ENCODE data around the gene EPHA4. TPM values are rescaled to one million over a fixed set of nuclear protein-coding genes. Genes with fewer than 3 reads are reported as not detected.

Gene EPHA4
- total RNA-seq, 2 experiments from 2014 or later = 11.7 to 11.8 TPM

GRCh38 chr2:221486106-221486505 is 86.0 kb downstream of the EPHA4 start:
- Mint-ChIP-seq H3K27ac (no peak overlapping the region), H3K4me1 (no peaks in the 10 kb centered on the region), H3K9me3 (no peaks in the 10 kb centered on the region), H3K27me3 (no peaks in the 10 kb centered on the region), H3K4me3 (no peak overlapping the region), H3K36me3 (ENCODE audit: low read depth) (no peaks in the 10 kb centered on the region)
- ChIA-PET POLR2A (no interaction called here), CTCF (no interaction called here)
- DNase-seq = no peak

- no peaks in the 10 kb centered on the region for H3K9me3 Mint-ChIP-seq
- H3K4me1 Mint-ChIP-seq = no peaks in the 10 kb centered on the region
- no peak overlapping the region for H3K27ac Mint-ChIP-seq
- H3K36me3 Mint-ChIP-seq (ENCODE audit: low read depth) = no peaks in the 10 kb centered on the region
- ChIA-PET CTCF (no interaction called here), POLR2A (no interaction called here)
- DNase-seq = no peak
- no peak overlapping the region for H3K4me3 Mint-ChIP-seq
- no peaks in the 10 kb centered on the region for H3K27me3 Mint-ChIP-seq
Measured at GRCh38 chr2:221485503-221485870, 86.6 kb downstream of the EPHA4 start.

GRCh38 chr2:221484761-221485502 is 87.2 kb downstream of the EPHA4 start:
- H3K27me3 Mint-ChIP-seq = no peaks in the 10 kb centered on the region
- ChIA-PET POLR2A (no interaction called here), CTCF (interaction anchor here (1.2 kb wide), 1 partner anchor 49 kb away, joined by 3 read pairs; no protein-coding TSS in a partner anchor)
- no peak overlapping the region for H3K27ac Mint-ChIP-seq
- H3K4me3 Mint-ChIP-seq = no peak overlapping the region
- no peaks in the 10 kb centered on the region for H3K4me1 Mint-ChIP-seq
- no peaks in the 10 kb centered on the region for H3K9me3 Mint-ChIP-seq
- no peak for DNase-seq
- H3K36me3 Mint-ChIP-seq (ENCODE audit: low read depth) = no peaks in the 10 kb centered on the region

GRCh38 chr2:221482666-221483455 is 89.2 kb downstream of the EPHA4 start:
- H3K4me3 Mint-ChIP-seq = no peak overlapping the region
- POLR2A ChIA-PET = no interaction called here

GRCh38 chr2:221480821-221481220 is 91.3 kb downstream of the EPHA4 start:
- CTCF ChIA-PET = no interaction called here
- Mint-ChIP-seq H3K27ac (no peak overlapping the region), H3K4me1 (no peaks in the 10 kb centered on the region), H3K4me3 (no peak overlapping the region), H3K27me3 (no peaks in the 10 kb centered on the region), H3K36me3 (ENCODE audit: low read depth) (no peaks in the 10 kb centered on the region), H3K9me3 (no peaks in the 10 kb centered on the region)
- DNase-seq = no peak
- POLR2A ChIA-PET = no interaction called here

More at GRCh38 chr2:221482666-221483455, 89.2 kb downstream of the EPHA4 start:
- H3K27me3 Mint-ChIP-seq = no peaks in the 10 kb centered on the region
- H3K9me3 Mint-ChIP-seq = no peaks in the 10 kb centered on the region
- no peaks in the 10 kb centered on the region for H3K36me3 Mint-ChIP-seq (ENCODE audit: low read depth)
- DNase-seq = no peak
- CTCF ChIA-PET = no interaction called here
- H3K27ac Mint-ChIP-seq = no peak overlapping the region
- H3K4me1 Mint-ChIP-seq = no peaks in the 10 kb centered on the region

- ChIA-PET CTCF (no interaction called here), POLR2A (interaction anchor here (2.1 kb wide), 1 partner anchor 13 kb away, joined by 4 read pairs; no protein-coding TSS in a partner anchor)
- Mint-ChIP-seq H3K4me3 (no peak overlapping the region), H3K27me3 (no peaks in the 10 kb centered on the region), H3K4me1 (no peaks in the 10 kb centered on the region), H3K36me3 (ENCODE audit: low read depth) (no peaks in the 10 kb centered on the region), H3K9me3 (no peaks in the 10 kb centered on the region), H3K27ac (no peak overlapping the region)
- DNase-seq = no peak
Measured at GRCh38 chr2:221480163-221480562, 91.9 kb downstream of the EPHA4 start.

- H3K36me3 Mint-ChIP-seq (ENCODE audit: low read depth) = no peaks in the 10 kb centered on the region
- no peaks in the 10 kb centered on the region for H3K4me1 Mint-ChIP-seq
- no peak overlapping the region for H3K4me3 Mint-ChIP-seq
- no peak for DNase-seq
- POLR2A ChIA-PET = interaction anchor here (2.1 kb wide), 1 partner anchor 11 kb away, joined by 4 read pairs; no protein-coding TSS in a partner anchor
- H3K27me3 Mint-ChIP-seq = no peaks in the 10 kb centered on the region
- H3K27ac Mint-ChIP-seq = no peak overlapping the region
- H3K9me3 Mint-ChIP-seq = no peaks in the 10 kb centered on the region
- CTCF ChIA-PET = interaction anchor here (1.0 kb wide), 1 partner anchor 96 kb away, joined by 3 read pairs; no protein-coding TSS in a partner anchor
Measured at GRCh38 chr2:221478485-221478863, 93.6 kb downstream of the EPHA4 start.

GRCh38 chr2:221477714-221478484 is 94.2 kb downstream of the EPHA4 start:
- H3K4me1 Mint-ChIP-seq = no peaks in the 10 kb centered on the region
- H3K27me3 Mint-ChIP-seq = no peaks in the 10 kb centered on the region
- ChIA-PET POLR2A (interaction anchor here (2.1 kb wide), 1 partner anchor 10 kb away, joined by 4 read pairs; no protein-coding TSS in a partner anchor), CTCF (interaction anchor here (1.0 to 1.2 kb wide), 2 partner anchors 9 to 96 kb away, joined by 3 read pairs; no protein-coding TSS in a partner anchor)
- no peak for DNase-seq
- no peak overlapping the region for H3K4me3 Mint-ChIP-seq
- no peaks in the 10 kb centered on the region for H3K9me3 Mint-ChIP-seq
- no peak overlapping the region for H3K27ac Mint-ChIP-seq
- H3K36me3 Mint-ChIP-seq (ENCODE audit: low read depth) = no peaks in the 10 kb centered on the region

GRCh38 chr2:221476195-221476594 is 95.9 kb downstream of the EPHA4 start:
- Mint-ChIP-seq H3K4me1 (no peaks in the 10 kb centered on the region), H3K9me3 (no peaks in the 10 kb centered on the region), H3K4me3 (no peak overlapping the region), H3K27me3 (no peaks in the 10 kb centered on the region), H3K36me3 (ENCODE audit: low read depth) (no peaks in the 10 kb centered on the region), H3K27ac (no peak overlapping the region)
- ChIA-PET POLR2A (no interaction called here), CTCF (no interaction called here)
- no peak for DNase-seq

GRCh38 chr2:221473451-221473850 is 98.7 kb downstream of the EPHA4 start:
- Mint-ChIP-seq H3K4me1 (no peaks in the 10 kb centered on the region), H3K27ac (no peak overlapping the region), H3K36me3 (ENCODE audit: low read depth) (no peaks in the 10 kb centered on the region), H3K4me3 (no peak overlapping the region), H3K27me3 (no peaks in the 10 kb centered on the region), H3K9me3 (no peaks in the 10 kb centered on the region)
- ChIA-PET POLR2A (no interaction called here), CTCF (no interaction called here)
- DNase-seq = no peak

- Mint-ChIP-seq H3K4me3 (no peak overlapping the region), H3K27ac (no peak overlapping the region), H3K4me1 (peaks cover 28% of the 10 kb centered on the region), H3K9me3 (no peaks in the 10 kb centered on the region), H3K27me3 (no peaks in the 10 kb centered on the region), H3K36me3 (ENCODE audit: low read depth) (peaks cover 2% of the 10 kb centered on the region)
- ChIA-PET CTCF (interaction anchor here (1.6 kb wide), 1 partner anchor 9 kb away, joined by 3 read pairs; no protein-coding TSS in a partner anchor), POLR2A (no interaction called here)
- no peak for DNase-seq
Measured at GRCh38 chr2:221468317-221468716, 103.8 kb downstream of the EPHA4 start.

- H3K27me3 Mint-ChIP-seq = no peaks in the 10 kb centered on the region
- ChIA-PET POLR2A (interaction anchor here (1.1 kb wide), 1 partner anchor 11 kb away, joined by 4 read pairs; no protein-coding TSS in a partner anchor), CTCF (interaction anchor here (0.7 to 1.6 kb wide), 2 partner anchors 10 to 106 kb away, joined by 3 read pairs; no protein-coding TSS in a partner anchor)
- DNase-seq = no peak
- no peaks in the 10 kb centered on the region for H3K9me3 Mint-ChIP-seq
- H3K4me3 Mint-ChIP-seq = no peak overlapping the region
- peaks cover 2% of the 10 kb centered on the region for H3K36me3 Mint-ChIP-seq (ENCODE audit: low read depth)
- H3K4me1 Mint-ChIP-seq = peaks cover 35% of the 10 kb centered on the region
- no peak overlapping the region for H3K27ac Mint-ChIP-seq
Measured at GRCh38 chr2:221467610-221468009, 104.5 kb downstream of the EPHA4 start.

- H3K9me3 Mint-ChIP-seq = no peaks in the 10 kb centered on the region
- no peaks in the 10 kb centered on the region for H3K27me3 Mint-ChIP-seq
- H3K27ac Mint-ChIP-seq = no peak overlapping the region
- H3K4me1 Mint-ChIP-seq = peaks cover 35% of the 10 kb centered on the region
- POLR2A ChIA-PET = no interaction called here
- CTCF ChIA-PET = no interaction called here
- no peak overlapping the region for H3K4me3 Mint-ChIP-seq
- H3K36me3 Mint-ChIP-seq (ENCODE audit: low read depth) = peaks cover 2% of the 10 kb centered on the region
- DNase-seq = no peak
Measured at GRCh38 chr2:221466744-221467143, 105.4 kb downstream of the EPHA4 start.

Data from activated CD4-positive, alpha-beta memory T cell treated with anti-CD3 and anti-CD28 coated beads, Interleukin-2, amount 10 ng/mL, durations not matched to agents 7 days and 5 days (primary cell).